ENCODE results near the gene ANKRD16.
"Not testable (repeated sequence)": the region's sequence is repeated elsewhere in the genome, so short reads cannot be mapped to it uniquely, and the experiment has no call there.

The ANKRD16 gene

DNA sequence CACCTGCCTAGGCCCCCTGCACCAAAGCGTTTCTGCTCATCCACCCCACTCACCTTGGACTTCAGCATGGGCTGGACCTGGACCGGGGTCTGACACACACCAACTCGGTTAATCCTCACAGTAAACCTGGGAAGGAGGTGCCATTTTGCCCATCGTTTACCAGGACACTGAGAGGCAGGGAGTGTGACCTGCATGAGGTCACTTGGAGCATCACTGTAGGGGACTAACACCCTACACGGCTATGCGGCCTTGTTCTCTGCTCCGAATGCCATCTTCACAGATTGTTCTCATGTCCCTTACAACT, 33.0 kb downstream of the ANKRD16 start:
- Histone ChIP-seq H3K9ac (ENCODE audit: low read length) (no peak overlapping the region), H3K36me3 (ENCODE audit: control insufficient read depth, insufficient read depth, low read length, severe bottlenecking) (no peaks in the 10 kb centered on the region), H3K27me3 (replicated peaks; ENCODE audit: control insufficient read depth, insufficient read depth, low read length) (peaks cover 6% of the 10 kb centered on the region), H3K9me3 (ENCODE audit: control insufficient read depth, low read length) (no peaks in the 10 kb centered on the region), H3K4me3 (ENCODE audit: low read length) (no peak overlapping the region), H3K4me1 (ENCODE audit: control insufficient read depth, insufficient read depth, low read length) (peaks cover 5% of the 10 kb centered on the region)
- DNase-seq (ENCODE audit: low read depth) = no peak

DNA sequence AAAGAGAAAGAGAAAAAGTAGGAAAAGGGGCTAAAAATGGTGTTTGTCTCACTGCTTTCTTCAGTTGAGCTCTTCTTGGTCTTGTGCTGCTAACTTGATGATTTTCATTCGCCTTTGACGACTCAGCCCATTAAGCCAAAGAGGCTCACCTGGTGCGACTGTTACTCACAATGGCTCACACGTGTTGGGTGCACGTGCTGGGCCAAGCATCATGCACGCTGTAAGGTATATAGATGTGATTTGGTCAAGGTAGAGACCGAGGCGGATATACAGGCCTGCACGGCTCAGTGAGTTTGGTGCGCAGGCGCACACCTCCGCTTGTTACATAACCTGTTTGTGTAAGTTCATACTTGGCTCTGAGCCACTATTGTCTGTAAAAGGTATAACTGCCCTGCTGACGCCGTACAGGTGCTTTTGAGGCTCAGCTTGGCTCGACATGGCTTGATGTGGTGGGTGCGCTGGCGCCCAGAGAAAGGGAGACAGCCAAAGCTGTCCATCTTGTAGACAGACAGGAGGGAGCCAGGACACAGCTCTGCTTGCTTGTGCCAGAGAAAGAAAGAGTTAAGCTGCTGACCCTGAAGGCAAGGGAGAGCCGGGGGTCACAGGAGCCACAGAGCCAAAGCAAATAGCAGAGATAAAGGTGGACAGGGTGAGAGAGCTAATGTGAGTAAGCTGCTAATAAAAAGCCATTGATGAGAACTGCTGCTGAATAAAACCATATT, 33.6 kb downstream of the ANKRD16 start:
- DNase-seq (ENCODE audit: low read depth) = no peak
- Histone ChIP-seq H3K9me3 (ENCODE audit: control insufficient read depth, low read length) (no peaks in the 10 kb centered on the region), H3K27me3 (replicated peaks; ENCODE audit: control insufficient read depth, insufficient read depth, low read length) (peaks cover 6% of the 10 kb centered on the region), H3K4me3 (ENCODE audit: low read length) (no peak overlapping the region), H3K36me3 (ENCODE audit: control insufficient read depth, insufficient read depth, low read length, severe bottlenecking) (no peaks in the 10 kb centered on the region), H3K4me1 (ENCODE audit: control insufficient read depth, insufficient read depth, low read length) (no peaks in the 10 kb centered on the region), H3K9ac (ENCODE audit: low read length) (no peak overlapping the region)

- H3K27me3 ChIP-seq (replicated peaks; ENCODE audit: control insufficient read depth, insufficient read depth, low read length) = peaks cover 6% of the 10 kb centered on the region
- H3K36me3 ChIP-seq (ENCODE audit: control insufficient read depth, insufficient read depth, low read length, severe bottlenecking) = no peaks in the 10 kb centered on the region
- no peak for DNase-seq (ENCODE audit: low read depth)
- no peak overlapping the region for H3K4me3 ChIP-seq (ENCODE audit: low read length)
- H3K9ac ChIP-seq (ENCODE audit: low read length) = no peak overlapping the region
- no peaks in the 10 kb centered on the region for H3K4me1 ChIP-seq (ENCODE audit: control insufficient read depth, insufficient read depth, low read length)
- no peaks in the 10 kb centered on the region for H3K9me3 ChIP-seq (ENCODE audit: control insufficient read depth, low read length)
These were observed 35.6 kb downstream of the ANKRD16 start for GRCh38 chr10:5854131-5854475.

- H3K4me1 ChIP-seq (ENCODE audit: control insufficient read depth, insufficient read depth, low read length); DNase-seq (ENCODE audit: low read depth); H3K9ac ChIP-seq (ENCODE audit: low read length); H3K4me3 ChIP-seq (ENCODE audit: low read length); H3K27me3 ChIP-seq (replicated peaks; ENCODE audit: control insufficient read depth, insufficient read depth, low read length); H3K9me3 ChIP-seq (ENCODE audit: control insufficient read depth, low read length); H3K36me3 ChIP-seq (ENCODE audit: control insufficient read depth, insufficient read depth, low read length, severe bottlenecking): not testable (repeated sequence)
These were observed 43.0 kb downstream of the ANKRD16 start for GRCh38 chr10:5846667-5847066.

GRCh38 chr10:5844345-5845055, 45.2 kb downstream of the ANKRD16 start:
- Histone ChIP-seq H3K9ac (ENCODE audit: low read length) (no peak overlapping the region), H3K36me3 (ENCODE audit: control insufficient read depth, insufficient read depth, low read length, severe bottlenecking) (no peaks in the 10 kb centered on the region), H3K27me3 (replicated peaks; ENCODE audit: control insufficient read depth, insufficient read depth, low read length) (no peaks in the 10 kb centered on the region), H3K4me1 (ENCODE audit: control insufficient read depth, insufficient read depth, low read length) (peaks cover 12% of the 10 kb centered on the region), H3K4me3 (ENCODE audit: low read length) (peak overlapping the region; percentile 37), H3K9me3 (ENCODE audit: control insufficient read depth, low read length) (no peaks in the 10 kb centered on the region)
- DNase-seq (ENCODE audit: low read depth) = no peak

DNA sequence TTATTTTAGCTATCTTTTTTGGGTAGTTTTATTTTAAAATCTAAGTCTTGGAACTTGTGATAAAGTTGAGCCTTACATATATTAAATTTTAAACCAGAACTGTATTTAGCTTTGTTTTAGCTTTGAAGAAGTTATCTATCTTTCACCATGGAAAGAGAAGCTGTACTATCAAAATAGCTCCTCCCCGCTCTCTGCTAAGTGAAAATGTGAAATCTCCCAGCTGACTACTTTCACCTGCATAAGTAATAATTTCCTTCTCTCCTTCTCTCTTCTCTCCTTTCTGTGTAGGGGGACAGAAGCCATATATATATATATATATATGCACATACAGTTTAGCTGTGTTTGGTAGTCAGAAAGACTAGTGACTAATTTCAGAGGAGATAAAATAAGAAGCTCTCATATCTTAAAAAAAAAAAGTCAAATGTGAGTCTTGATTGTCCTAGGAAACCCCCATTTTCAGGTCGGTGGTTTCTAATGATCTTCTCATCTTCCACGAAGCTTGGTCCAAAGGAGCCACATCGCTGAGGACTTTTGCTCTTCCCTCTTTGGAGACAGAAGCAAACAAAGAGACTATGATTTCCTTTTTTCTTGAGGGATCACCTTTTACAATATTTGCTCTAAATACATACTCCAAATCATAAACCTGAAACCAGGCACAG, 45.9 kb downstream of the ANKRD16 start:
- no peak overlapping the region for H3K4me3 ChIP-seq (ENCODE audit: low read length)
- no peaks in the 10 kb centered on the region for H3K9me3 ChIP-seq (ENCODE audit: control insufficient read depth, low read length)
- no peaks in the 10 kb centered on the region for H3K36me3 ChIP-seq (ENCODE audit: control insufficient read depth, insufficient read depth, low read length, severe bottlenecking)
- no peak for DNase-seq (ENCODE audit: low read depth)
- H3K4me1 ChIP-seq (ENCODE audit: control insufficient read depth, insufficient read depth, low read length) = peaks cover 12% of the 10 kb centered on the region
- H3K9ac ChIP-seq (ENCODE audit: low read length) = no peak overlapping the region
- no peaks in the 10 kb centered on the region for H3K27me3 ChIP-seq (replicated peaks; ENCODE audit: control insufficient read depth, insufficient read depth, low read length)

GRCh38 chr10:5841965-5842364, 47.7 kb downstream of the ANKRD16 start:
- no peak for DNase-seq (ENCODE audit: low read depth)
- H3K4me1 ChIP-seq (ENCODE audit: control insufficient read depth, insufficient read depth, low read length) = peaks cover 12% of the 10 kb centered on the region
- no peak overlapping the region for H3K4me3 ChIP-seq (ENCODE audit: low read length)
- no peak overlapping the region for H3K9ac ChIP-seq (ENCODE audit: low read length)
- H3K9me3 ChIP-seq (ENCODE audit: control insufficient read depth, low read length) = no peaks in the 10 kb centered on the region
- no peaks in the 10 kb centered on the region for H3K36me3 ChIP-seq (ENCODE audit: control insufficient read depth, insufficient read depth, low read length, severe bottlenecking)
- no peaks in the 10 kb centered on the region for H3K27me3 ChIP-seq (replicated peaks; ENCODE audit: control insufficient read depth, insufficient read depth, low read length)

- no peaks in the 10 kb centered on the region for H3K36me3 ChIP-seq (ENCODE audit: control insufficient read depth, insufficient read depth, low read length, severe bottlenecking)
- H3K4me3 ChIP-seq (ENCODE audit: low read length) = peak overlapping the region; percentile 17
- H3K9me3 ChIP-seq (ENCODE audit: control insufficient read depth, low read length) = no peaks in the 10 kb centered on the region
- H3K4me1 ChIP-seq (ENCODE audit: control insufficient read depth, insufficient read depth, low read length) = peaks cover 6% of the 10 kb centered on the region
- DNase-seq (ENCODE audit: low read depth) = peak; percentile 43
- no peak overlapping the region for H3K9ac ChIP-seq (ENCODE audit: low read length)
- H3K27me3 ChIP-seq (replicated peaks; ENCODE audit: control insufficient read depth, insufficient read depth, low read length) = no peaks in the 10 kb centered on the region
These were observed 49.1 kb downstream of the ANKRD16 start for GRCh38 chr10:5840314-5841307.

DNA sequence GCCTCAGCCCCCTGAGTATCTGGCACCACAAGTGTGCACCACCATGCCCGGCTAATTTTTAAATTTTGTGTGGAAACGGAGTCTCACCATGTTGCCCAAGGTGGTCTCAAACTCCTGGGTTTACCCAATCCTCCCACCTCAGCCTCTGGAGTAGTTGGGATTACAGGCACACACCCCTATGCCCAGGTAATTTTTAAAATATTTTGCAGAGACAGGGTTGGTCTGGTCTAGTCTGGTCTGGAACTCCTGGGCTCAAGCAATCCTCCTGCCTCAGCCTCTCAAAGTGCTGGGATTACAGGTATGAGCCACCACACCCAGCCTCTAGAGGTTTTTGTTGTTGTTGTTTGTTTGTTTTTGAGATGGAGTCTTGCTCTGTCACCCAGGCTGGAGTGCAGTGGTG, 53.5 kb downstream of the ANKRD16 start:
- not testable (repeated sequence) for H3K36me3 ChIP-seq (ENCODE audit: control insufficient read depth, insufficient read depth, low read length, severe bottlenecking); H3K9me3 ChIP-seq (ENCODE audit: control insufficient read depth, low read length); H3K27me3 ChIP-seq (replicated peaks; ENCODE audit: control insufficient read depth, insufficient read depth, low read length); H3K4me3 ChIP-seq (ENCODE audit: low read length); H3K9ac ChIP-seq (ENCODE audit: low read length); H3K4me1 ChIP-seq (ENCODE audit: control insufficient read depth, insufficient read depth, low read length); DNase-seq (ENCODE audit: low read depth)

DNA sequence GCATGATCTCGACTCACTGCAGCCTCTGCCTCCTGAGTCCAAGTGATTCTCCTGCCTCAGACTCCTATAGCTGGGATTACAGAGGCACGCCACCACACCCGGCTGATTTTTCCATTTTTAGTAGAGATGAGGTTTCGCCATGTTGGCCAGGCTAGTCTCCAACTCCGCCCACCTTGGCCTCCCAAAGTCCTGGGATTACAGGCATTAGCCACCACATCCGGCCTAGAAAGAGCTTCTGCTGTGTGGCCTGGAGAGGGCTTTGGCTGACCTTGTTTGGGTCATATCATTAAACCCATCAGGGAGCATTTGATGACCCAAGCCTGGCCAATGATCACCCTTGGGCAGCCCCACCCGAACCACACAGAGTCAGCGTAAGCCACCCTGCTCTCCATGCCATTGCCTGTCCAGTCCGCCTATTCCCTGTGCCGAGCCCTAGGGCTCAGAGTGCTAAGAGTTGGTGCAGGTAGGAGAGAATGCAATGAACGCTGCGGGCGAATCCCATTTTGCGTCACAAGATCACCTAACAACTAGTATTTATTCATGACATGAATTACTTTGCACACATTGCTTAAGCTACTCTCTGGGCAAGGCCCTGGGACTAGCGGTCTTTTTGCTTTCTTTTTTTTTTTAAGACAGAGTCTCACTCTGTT, 54.1 kb downstream of the ANKRD16 start:
- Histone ChIP-seq H3K4me3 (ENCODE audit: low read length) (no peak overlapping the region), H3K4me1 (ENCODE audit: control insufficient read depth, insufficient read depth, low read length) (peaks cover 6% of the 10 kb centered on the region), H3K27me3 (replicated peaks; ENCODE audit: control insufficient read depth, insufficient read depth, low read length) (peaks cover 8% of the 10 kb centered on the region), H3K36me3 (ENCODE audit: control insufficient read depth, insufficient read depth, low read length, severe bottlenecking) (no peaks in the 10 kb centered on the region), H3K9me3 (ENCODE audit: control insufficient read depth, low read length) (no peaks in the 10 kb centered on the region), H3K9ac (ENCODE audit: low read length) (no peak overlapping the region)
- no peak for DNase-seq (ENCODE audit: low read depth)

All from adipocyte (in vitro differentiated cells).